ENCODE measurements around the gene MAP3K1. TPM values are rescaled to one million over a fixed set of nuclear protein-coding genes. Genes with fewer than 3 reads are reported as not detected.

MAP3K1 gene
- total RNA-seq, 1 donor from 2014 or later = 28.7 TPM

- Histone ChIP-seq H3K9me3 (no peaks in the 10 kb centered on the region), H3K27me3 (ENCODE audit: low read depth) (no peaks in the 10 kb centered on the region), H3K27ac (peak overlapping the region; percentile 16), H3K4me3 (no peak overlapping the region), H3K4me1 (peaks cover 60% of the 10 kb centered on the region), H3K36me3 (no peaks in the 10 kb centered on the region)
- no peak for TF ChIP-seq CTCF (IDR thresholded peaks at IDR 0.05)
- no peak for ATAC-seq
- intact Hi-C loops (cut with DNase I) = loop anchor here (5.0 kb wide), 1 partner anchor 567 kb away; no protein-coding TSS in a partner anchor
- no peak for DNase-seq
Observed at GRCh38 chr5:56839062-56839461, 23.7 kb downstream of the MAP3K1 start.

DNA sequence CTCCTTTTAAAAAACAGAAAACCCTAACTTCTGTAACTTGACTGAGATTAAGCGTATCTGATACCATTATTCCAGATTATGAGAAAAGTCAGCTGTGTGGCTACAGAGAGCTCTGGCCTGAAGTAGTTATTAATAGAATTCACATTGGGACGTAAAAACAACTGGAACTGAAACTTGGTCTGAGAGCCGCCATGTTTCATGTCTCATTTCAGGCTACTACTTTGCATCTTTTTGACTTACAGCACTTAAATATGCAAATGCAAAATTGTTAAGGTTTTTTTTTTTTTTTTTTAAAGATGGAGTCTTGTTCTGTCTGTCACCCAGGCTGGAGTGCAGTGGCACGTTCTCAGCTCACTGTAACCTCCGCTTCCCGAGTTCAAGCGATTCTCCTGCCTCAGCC, 25.2 kb downstream of the MAP3K1 start:
- intact Hi-C loops (cut with DNase I) = no loop called here
- Histone ChIP-seq H3K4me1 (peaks cover 64% of the 10 kb centered on the region), H3K36me3 (no peaks in the 10 kb centered on the region), H3K27ac (no peak overlapping the region), H3K9me3 (no peaks in the 10 kb centered on the region), H3K27me3 (ENCODE audit: low read depth) (no peaks in the 10 kb centered on the region), H3K4me3 (no peak overlapping the region)
- no peak for TF ChIP-seq CTCF (IDR thresholded peaks at IDR 0.05)
- ATAC-seq = no peak
- no peak for DNase-seq

GRCh38 chr5:56845277-56845676, 29.9 kb downstream of the MAP3K1 start:
- ATAC-seq = no peak
- no peak overlapping the region for H3K4me3 ChIP-seq
- peaks cover 54% of the 10 kb centered on the region for H3K4me1 ChIP-seq
- no peak for DNase-seq
- intact Hi-C loops (cut with DNase I) = no loop called here
- no peak overlapping the region for H3K27ac ChIP-seq
- no peak for TF ChIP-seq CTCF (IDR thresholded peaks at IDR 0.05)
- no peaks in the 10 kb centered on the region for H3K27me3 ChIP-seq (ENCODE audit: low read depth)
- H3K36me3 ChIP-seq = no peaks in the 10 kb centered on the region
- H3K9me3 ChIP-seq = no peaks in the 10 kb centered on the region

DNA sequence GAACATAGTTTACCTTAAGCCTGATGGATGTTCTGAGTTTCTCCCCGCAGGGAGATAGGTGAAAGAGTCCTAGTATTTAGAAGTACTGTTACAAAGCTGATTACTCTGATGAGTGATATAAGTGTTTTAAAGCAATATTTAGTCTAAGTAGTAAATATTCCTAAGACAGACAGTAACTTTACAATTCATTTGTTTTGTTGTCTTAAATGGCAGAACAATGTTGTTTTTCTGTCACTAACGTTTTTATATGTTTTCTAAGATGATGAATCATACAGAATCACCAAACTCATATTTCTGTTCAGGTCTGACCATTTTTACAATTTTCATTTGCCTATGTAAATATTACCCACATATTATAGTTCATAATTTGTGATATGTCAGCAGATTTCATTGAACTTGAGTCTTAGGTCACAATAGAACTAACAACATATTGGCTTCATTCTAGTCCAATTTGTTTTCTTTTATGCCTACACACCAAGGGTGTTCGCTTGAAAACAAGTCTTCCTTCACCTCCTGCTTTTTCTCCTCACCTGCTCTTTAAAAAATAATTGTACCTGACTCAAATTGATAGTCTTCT, 30.6 kb downstream of the MAP3K1 start:
- no peaks in the 10 kb centered on the region for H3K27me3 ChIP-seq (ENCODE audit: low read depth)
- no peak for TF ChIP-seq CTCF (IDR thresholded peaks at IDR 0.05)
- no peaks in the 10 kb centered on the region for H3K9me3 ChIP-seq
- H3K27ac ChIP-seq = no peak overlapping the region
- intact Hi-C loops (cut with DNase I) = no loop called here
- H3K4me1 ChIP-seq = peaks cover 56% of the 10 kb centered on the region
- DNase-seq (no peak), ATAC-seq (no peak)
- no peaks in the 10 kb centered on the region for H3K36me3 ChIP-seq
- no peak overlapping the region for H3K4me3 ChIP-seq

- intact Hi-C loops (cut with DNase I) = no loop called here
- Histone ChIP-seq H3K4me1 (peaks cover 71% of the 10 kb centered on the region), H3K27ac (no peak overlapping the region), H3K4me3 (no peak overlapping the region), H3K27me3 (ENCODE audit: low read depth) (no peaks in the 10 kb centered on the region), H3K36me3 (no peaks in the 10 kb centered on the region), H3K9me3 (no peaks in the 10 kb centered on the region)
- ATAC-seq (no peak), DNase-seq (no peak)
- TF ChIP-seq CTCF (IDR thresholded peaks at IDR 0.05) = no peak
Observed at GRCh38 chr5:56848206-56848605, 32.9 kb downstream of the MAP3K1 start.

Data from lower lobe of right lung (tissue), 2 donors.